ENCODE results near the gene CCT6A.
"Not testable (repeated sequence)": the region's sequence is repeated elsewhere in the genome, so short reads cannot be mapped to it uniquely, and the experiment has no call there.

Gene CCT6A

DNA sequence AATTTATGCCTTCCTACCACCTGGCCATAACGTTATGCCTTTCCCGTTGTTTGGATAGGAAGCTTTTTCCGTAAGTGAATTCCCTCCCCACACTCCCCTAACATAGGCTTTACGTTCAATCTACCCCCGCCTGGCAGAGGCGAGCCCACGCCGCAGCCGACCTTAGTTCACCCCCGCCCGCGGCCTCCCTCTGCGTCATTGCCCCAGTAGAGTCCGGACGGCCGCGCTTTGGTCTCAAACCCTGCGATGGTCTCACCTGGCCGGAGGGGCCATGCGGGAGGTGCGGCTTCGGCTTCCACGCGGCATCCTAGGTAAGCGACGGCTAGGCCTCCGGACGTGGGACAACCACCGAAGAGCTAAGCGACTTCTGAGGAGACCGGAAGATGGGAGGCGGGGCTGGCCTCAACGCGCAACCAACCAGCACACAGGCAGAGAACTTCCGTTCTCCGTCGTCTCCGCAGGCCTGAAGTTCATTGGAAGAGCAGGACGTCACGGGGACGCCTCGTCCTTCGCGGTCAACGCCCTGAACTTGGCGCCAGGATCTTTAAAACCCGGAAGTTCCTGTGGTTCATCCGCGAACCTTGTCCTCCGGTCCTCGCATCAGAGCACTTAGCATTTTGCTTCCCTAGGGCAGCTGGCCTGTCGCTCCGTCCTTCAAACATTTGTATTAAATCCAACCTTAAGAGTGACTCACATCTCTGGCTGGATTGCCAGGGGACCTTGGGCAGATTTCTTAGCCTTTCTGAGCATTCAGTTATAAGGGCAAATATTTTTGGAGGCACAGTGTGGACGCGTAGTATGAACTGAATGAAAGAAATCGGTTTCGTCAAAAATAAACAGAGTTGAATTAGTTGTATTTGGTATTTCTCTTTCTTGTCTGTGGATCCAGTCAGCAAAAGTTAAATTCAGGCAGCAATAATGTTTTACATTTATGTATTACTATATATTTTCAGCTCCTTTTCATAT is 54.8 kb downstream of the CCT6A start, which contains the start of gene CHCHD2:
CHCHD2 (minus strand) TSS at position 369 of the 966 bp plus-strand sequence; CDS start at position 306, 63 bp downstream.
- DNase-seq = peak; percentile 100
- peaks cover 12% of the 10 kb centered on the region for H3K36me3 ChIP-seq (replicated peaks; ENCODE audit: insufficient read depth, low read length)
- no peaks in the 10 kb centered on the region for H3K27me3 ChIP-seq (replicated peaks; ENCODE audit: insufficient read depth, low read length)
- H3K4me3 ChIP-seq (ENCODE audit: low read length) = peak within 1 kb of the TSS; percentile 100
- no peaks in the 10 kb centered on the region for H3K9me3 ChIP-seq (replicated peaks; ENCODE audit: insufficient read depth, low read length)
- peak within 1 kb of the TSS; percentile 87 for H2AFZ ChIP-seq (ENCODE audit: low read length)
- H4K20me1 ChIP-seq (ENCODE audit: insufficient read depth, low read length) = no peaks in the 10 kb centered on the region
- peak within 1 kb of the TSS; percentile 75 for H3K4me2 ChIP-seq (ENCODE audit: low read depth, low read length)
- peak within 1 kb of the TSS; percentile 99 for H3K9ac ChIP-seq (ENCODE audit: low read length)
- peak within 1 kb of the TSS; percentile 74 for H3K27ac ChIP-seq (ENCODE audit: low read length)
- peaks cover 8% of the 10 kb centered on the region; the same call in 1 of the 2 replicates for H3K4me1 ChIP-seq (ENCODE audit: low read length)
- no peaks in the 10 kb centered on the region for H3K9me2 ChIP-seq (replicated peaks; ENCODE audit: insufficient read depth, low read length)
- peaks cover 38% of the 10 kb centered on the region for H3K79me2 ChIP-seq (ENCODE audit: low read length)
- peaks cover 8% of the 10 kb centered on the region for H3F3A ChIP-seq (ENCODE audit: insufficient read depth, low read length)
- TF ChIP-seq EZH2phosphoT487 (IDR thresholded peaks at IDR 0.05; ENCODE audit: low read length) (no peak), CTCF (IDR thresholded peaks at IDR 0.05; ENCODE audit: low read length) (no peak), EZH2 (optimal IDR thresholded peaks at IDR 0.05; ENCODE audit: low read depth, low read length) (no peak)

- Histone ChIP-seq H3K4me3 (ENCODE audit: low read length) (no peak overlapping the region), H3K9me3 (replicated peaks; ENCODE audit: insufficient read depth, low read length) (no peaks in the 10 kb centered on the region), H2AFZ (ENCODE audit: low read length) (0 out of 2 replicates have a peak overlapping the region, but pooled peaks have one; percentile 23), H3K27ac (ENCODE audit: low read length) (no peak overlapping the region), H3K27me3 (replicated peaks; ENCODE audit: insufficient read depth, low read length) (no peaks in the 10 kb centered on the region), H3K4me1 (ENCODE audit: low read length) (peaks cover 8% of the 10 kb centered on the region; the same call in 1 of the 2 replicates), H4K20me1 (ENCODE audit: insufficient read depth, low read length) (no peaks in the 10 kb centered on the region), H3K9ac (ENCODE audit: low read length) (no peak overlapping the region), H3F3A (ENCODE audit: insufficient read depth, low read length) (peaks cover 5% of the 10 kb centered on the region; the same call in 1 of the 2 replicates), H3K9me2 (replicated peaks; ENCODE audit: insufficient read depth, low read length) (no peaks in the 10 kb centered on the region), H3K4me2 (ENCODE audit: low read depth, low read length) (no peak overlapping the region), H3K36me3 (replicated peaks; ENCODE audit: insufficient read depth, low read length) (peaks cover 7% of the 10 kb centered on the region), H3K79me2 (ENCODE audit: low read length) (peaks cover 34% of the 10 kb centered on the region)
- DNase-seq = no peak
- TF ChIP-seq EZH2 (optimal IDR thresholded peaks at IDR 0.05; ENCODE audit: low read depth, low read length) (no peak), CTCF (IDR thresholded peaks at IDR 0.05; ENCODE audit: low read length) (no peak), EZH2phosphoT487 (IDR thresholded peaks at IDR 0.05; ENCODE audit: low read length) (no peak)
These were observed 56.3 kb downstream of the CCT6A start for GRCh38 chr7:56107954-56108258.

GRCh38 chr7:56110611-56111010 is 59.0 kb downstream of the CCT6A start:
- Histone ChIP-seq H3F3A (ENCODE audit: insufficient read depth, low read length) (no peaks in the 10 kb centered on the region), H3K79me2 (ENCODE audit: low read length) (peaks cover 7% of the 10 kb centered on the region), H2AFZ (ENCODE audit: low read length) (peak overlapping the region; percentile 35; the same call in 1 of the 2 replicates), H3K4me3 (ENCODE audit: low read length) (no peak overlapping the region), H3K4me2 (ENCODE audit: low read depth, low read length) (no peak overlapping the region), H3K36me3 (replicated peaks; ENCODE audit: insufficient read depth, low read length) (no peaks in the 10 kb centered on the region), H3K27ac (ENCODE audit: low read length) (peak overlapping the region; percentile 6; the same call in 1 of the 2 replicates), H3K27me3 (replicated peaks; ENCODE audit: insufficient read depth, low read length) (no peaks in the 10 kb centered on the region), H3K4me1 (ENCODE audit: low read length) (peaks cover 8% of the 10 kb centered on the region; the same call in 1 of the 2 replicates), H3K9me3 (replicated peaks; ENCODE audit: insufficient read depth, low read length) (no peaks in the 10 kb centered on the region), H4K20me1 (ENCODE audit: insufficient read depth, low read length) (no peaks in the 10 kb centered on the region), H3K9me2 (replicated peaks; ENCODE audit: insufficient read depth, low read length) (no peaks in the 10 kb centered on the region), H3K9ac (ENCODE audit: low read length) (no peak overlapping the region)
- TF ChIP-seq EZH2phosphoT487 (IDR thresholded peaks at IDR 0.05; ENCODE audit: low read length) = no peak
- no peak for TF ChIP-seq EZH2 (optimal IDR thresholded peaks at IDR 0.05; ENCODE audit: low read depth, low read length)
- TF ChIP-seq CTCF (IDR thresholded peaks at IDR 0.05; ENCODE audit: low read length) = no peak
- DNase-seq = peak; percentile 76

DNA sequence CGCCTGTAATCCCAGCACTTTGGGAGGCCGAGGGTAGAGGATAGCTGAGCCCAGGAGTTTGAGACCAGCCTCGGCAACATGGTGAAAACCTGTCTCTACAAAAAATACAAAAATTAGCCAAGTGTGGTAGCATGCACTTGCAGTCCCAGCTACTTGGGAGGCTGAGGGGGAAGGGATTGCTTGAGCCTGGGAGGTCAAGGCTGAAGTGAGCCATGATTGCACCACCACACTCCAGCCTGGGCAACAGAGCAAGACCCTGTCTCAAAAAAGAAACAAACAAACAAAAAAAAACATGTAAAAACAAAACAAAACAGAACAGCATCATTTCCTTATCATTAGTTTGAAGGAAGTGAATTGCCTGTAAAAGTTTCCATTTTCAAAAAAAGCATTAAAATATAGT is 60.7 kb downstream of the CCT6A start:
- not testable (repeated sequence) for H4K20me1 ChIP-seq (ENCODE audit: insufficient read depth, low read length); H3K9me3 ChIP-seq (replicated peaks; ENCODE audit: insufficient read depth, low read length); H3K9me2 ChIP-seq (replicated peaks; ENCODE audit: insufficient read depth, low read length); DNase-seq; H3K36me3 ChIP-seq (replicated peaks; ENCODE audit: insufficient read depth, low read length); H3K4me3 ChIP-seq (ENCODE audit: low read length); H3K27ac ChIP-seq (ENCODE audit: low read length); H3K4me1 ChIP-seq (ENCODE audit: low read length); H3F3A ChIP-seq (ENCODE audit: insufficient read depth, low read length); H3K27me3 ChIP-seq (replicated peaks; ENCODE audit: insufficient read depth, low read length); H2AFZ ChIP-seq (ENCODE audit: low read length); H3K9ac ChIP-seq (ENCODE audit: low read length); H3K4me2 ChIP-seq (ENCODE audit: low read depth, low read length); H3K79me2 ChIP-seq (ENCODE audit: low read length)

All from MM.1S (cell line).